IMR-90 (cell line): ENCODE measurements around the gene MTFR2. TPM values are rescaled to one million over a fixed set of nuclear protein-coding genes. Genes with fewer than 3 reads are reported as not detected.

ENCODE experiments used
- ATAC-seq: fragments of 200-7000 bp; cut with Tn5 transposase; 2 replicates; pipeline ENCODE4 v1.9.1; 2020; ENCODE audit warnings: low read depth, mild to moderate bottlenecking, moderate library complexity
- BruUV-seq: library from RNA; stranded (reverse); fragments of 400-500 nt; replicated peaks from 2 replicates; lab custom pipeline; 2021; lab: Mats Ljungman, UMichigan
- CTCF ChIA-PET: fragments of 300-600 bp; formaldehyde crosslinking; extraction: SDS; loops from one replicate; lab custom pipeline; 2021; ENCODE audit warnings: antibody characterized with exemption; lab: Yijun Ruan, JAX
- POLR2A ChIA-PET: fragments of 300-600 bp; sonication (Branson Sonifier 250); formaldehyde crosslinking; loops from one replicate; lab custom pipeline; 2022; ENCODE audit warnings: antibody characterized with exemption; ENCODE audit not compliant: unreplicated experiment; lab: Charles Lee
- DNase-seq: peaks from one replicate; pipeline ENCODE4 v3.0.0; 2013
- H2AFZ ChIP-seq: replicated peaks from 2 replicates; pipeline ENCODE3; 2013; ENCODE audit warnings: low read length, mild to moderate bottlenecking; ENCODE audit not compliant: poor library complexity
- H2AK5ac ChIP-seq: 2 replicates; pipeline ENCODE4 v1.6.1; 2013; ENCODE audit warnings: low read depth, low read length, inconsistent platforms
- H2AK9ac ChIP-seq: replicated peaks from 2 replicates; pipeline ENCODE3; 2013; ENCODE audit warnings: mild to moderate bottlenecking, low read depth, low read length, moderate library complexity; ENCODE audit not compliant: poor library complexity
- H2BK120ac ChIP-seq: 2 replicates; pipeline ENCODE4 v1.6.1; 2013; ENCODE audit warnings: low read depth, low read length, inconsistent platforms
- H2BK15ac ChIP-seq: 3 replicates; pipeline ENCODE4 v1.6.1; 2013; ENCODE audit warnings: low read depth, low read length, inconsistent platforms
- H2BK20ac ChIP-seq: 2 replicates; pipeline ENCODE4 v1.6.1; 2013; ENCODE audit warnings: low read depth, mild to moderate bottlenecking, inconsistent platforms, low read length, moderate library complexity
- H2BK5ac ChIP-seq: 2 replicates; pipeline ENCODE4 v1.6.1; 2013; ENCODE audit warnings: mild to moderate bottlenecking, low read depth, low read length, inconsistent platforms; ENCODE audit not compliant: poor library complexity, severe bottlenecking
- H3K14ac ChIP-seq: replicated peaks from 2 replicates; pipeline ENCODE4 v1.6.1; 2013; ENCODE audit warnings: low read depth, low read length, inconsistent platforms
- H3K18ac ChIP-seq: 2 replicates; pipeline ENCODE4 v1.6.1; 2013; ENCODE audit warnings: low read depth, low read length, control low read depth
- H3K23ac ChIP-seq: 2 replicates; pipeline ENCODE4 v1.6.1; 2013; ENCODE audit warnings: low read depth, low read length, inconsistent platforms
- H3K27ac ChIP-seq: 2 replicates; pipeline ENCODE4 v1.5.1; 2013; ENCODE audit warnings: mild to moderate bottlenecking, control low read depth, low read length; ENCODE audit not compliant: insufficient read depth
- H3K27me3 ChIP-seq: 2 replicates; pipeline ENCODE4 v1.6.1; 2013; ENCODE audit warnings: low read length; ENCODE audit not compliant: control insufficient read depth, insufficient read depth
- H3K36me3 ChIP-seq: 2 replicates; pipeline ENCODE4 v1.6.1; 2013; ENCODE audit warnings: low read length, mixed read lengths; ENCODE audit not compliant: control insufficient read depth, insufficient read depth
- H3K4ac ChIP-seq: 2 replicates; pipeline ENCODE4 v1.6.1; 2013; ENCODE audit warnings: low read depth, low read length, inconsistent platforms
- H3K4me1 ChIP-seq: 2 replicates; pipeline ENCODE4 v1.6.1; 2013; ENCODE audit warnings: low read length, mixed read lengths; ENCODE audit not compliant: control insufficient read depth, insufficient read depth
- H3K4me2 ChIP-seq: 2 replicates; pipeline ENCODE4 v1.6.1; 2013; ENCODE audit warnings: low read depth, mild to moderate bottlenecking, control low read depth, low read length, moderate library complexity
- H3K4me3 ChIP-seq: 2 replicates; pipeline ENCODE4 v1.5.1; 2013; ENCODE audit warnings: low read depth, mild to moderate bottlenecking, control low read depth, low read length, moderate library complexity; ENCODE audit not compliant: insufficient read depth
- H3K56ac ChIP-seq: 2 replicates; pipeline ENCODE4 v1.6.1; 2013; ENCODE audit warnings: low read length, inconsistent platforms; ENCODE audit not compliant: insufficient read depth; ENCODE audit errors: extremely low read depth
- H3K79me1 ChIP-seq, 2 experiments: 2 replicates each; pipeline ENCODE4 v1.6.1; 2013; ENCODE audit warnings: low read length in 2 of 2, inconsistent platforms in 1 of 2, low read depth in 1 of 2
- H3K9ac ChIP-seq: 2 replicates; pipeline ENCODE4 v1.6.1; 2013; ENCODE audit warnings: low read depth, low read length, control low read depth
- H3K9me1 ChIP-seq: 2 replicates; pipeline ENCODE4 v1.6.1; 2013; ENCODE audit warnings: low read length, inconsistent platforms; ENCODE audit not compliant: insufficient read depth
- H3K9me3 ChIP-seq: 2 replicates; pipeline ENCODE4 v1.6.1; 2013; ENCODE audit warnings: low read length; ENCODE audit not compliant: control insufficient read depth, insufficient read depth
- H4K20me1 ChIP-seq: 2 replicates; pipeline ENCODE4 v1.6.1; 2013; ENCODE audit warnings: low read length, inconsistent platforms; ENCODE audit not compliant: insufficient read depth
- H4K5ac ChIP-seq: 2 replicates; pipeline ENCODE4 v1.6.1; 2013; ENCODE audit warnings: mild to moderate bottlenecking, low read depth, low read length, control low read depth
- H4K8ac ChIP-seq, 2 experiments: 2 replicates each; pipeline ENCODE4 v1.6.1; 2013; ENCODE audit warnings: low read depth in 2 of 2, low read length in 2 of 2, control low read depth in 1 of 2, inconsistent platforms in 1 of 2
- H4K91ac ChIP-seq: 2 replicates; pipeline ENCODE4 v1.6.1; 2013; ENCODE audit warnings: low read depth, low read length, inconsistent platforms; ENCODE audit not compliant: insufficient read depth
- MXI1 ChIP-seq: IDR thresholded peaks from 2 replicates; pipeline ENCODE4 v1.6.1; 2012; ENCODE audit warnings: low read depth, mild to moderate bottlenecking, low read length, moderate library complexity, borderline replicate concordance
- RAD21 ChIP-seq: IDR thresholded peaks from 2 replicates; pipeline ENCODE4 v1.6.1; 2012; ENCODE audit warnings: low read length, improper control_type of control experiment
- SMC3 ChIP-seq: fragments of 150-350 bp; IDR thresholded peaks from 2 replicates; pipeline ENCODE4 v1.6.1; 2016; ENCODE audit warnings: low read depth, mild to moderate bottlenecking, antibody characterized with exemption, low read length, moderate library complexity
- WGBS, 2 experiments: methylation state at CpG; one replicate each; pipeline versions ENCODE4 v1.1.5 to v1.1.7; 2013; ENCODE audit warnings: missing lambda C conversion rate in 2 of 2; ENCODE audit not compliant: insufficient read length in 1 of 2; ENCODE audit errors: extremely low coverage in 2 of 2; 5-methylcytosine and 5-hydroxymethylcytosine counted together
- dilution Hi-C: fragments of 300-500 bp; cut with HindIII; formaldehyde crosslinking; loops from one replicate; pipeline ENCODE4 v1.14.3; 2018; ENCODE audit warnings: low sequenced_read_pairs; ENCODE audit not compliant: unreplicated experiment
- in situ Hi-C: fragments of 300-500 bp; cut with MboI; formaldehyde crosslinking; loops from 3 replicates; pipeline ENCODE4 v1.14.3; 2019; ENCODE audit warnings: low sequenced_read_pairs, inconsistent platforms, mixed read lengths
- intact Hi-C: fragments of 100-400 bp; cut with micrococcal nuclease; formaldehyde crosslinking; loops from 2 replicates; pipeline ENCODE4 v1.10.0; 2022
- polyA plus RNA-seq, 3 experiments: library from polyadenylated mRNA; depleted of rRNA; stranded (reverse); fragments of >200 nt; gene quantifications; 2 replicates each; pipeline ENCODE4 v1.2.3, GENCODE V29; 2012; ENCODE audit warnings: low replicate concordance in 1 of 3
- total RNA-seq: library from RNA; depleted of rRNA; stranded (reverse); fragments of >200 nt; gene quantifications from 2 replicates; pipeline ENCODE4 v1.2.3, GENCODE V29; 2012
- TF ChIP-seq, protein P1 (sequence below): fragments of 150-350 bp; IDR thresholded peaks from 2 replicates; pipeline ENCODE4 v1.6.1; 2017; ENCODE audit warnings: mild to moderate bottlenecking, antibody characterized with exemption, low read length, low read depth

The MTFR2 gene
- total and polyA plus RNA-seq, 2 of the 4 experiments (the other 2 are of a cell fraction): 0.72 to 7.2 TPM

DNA sequence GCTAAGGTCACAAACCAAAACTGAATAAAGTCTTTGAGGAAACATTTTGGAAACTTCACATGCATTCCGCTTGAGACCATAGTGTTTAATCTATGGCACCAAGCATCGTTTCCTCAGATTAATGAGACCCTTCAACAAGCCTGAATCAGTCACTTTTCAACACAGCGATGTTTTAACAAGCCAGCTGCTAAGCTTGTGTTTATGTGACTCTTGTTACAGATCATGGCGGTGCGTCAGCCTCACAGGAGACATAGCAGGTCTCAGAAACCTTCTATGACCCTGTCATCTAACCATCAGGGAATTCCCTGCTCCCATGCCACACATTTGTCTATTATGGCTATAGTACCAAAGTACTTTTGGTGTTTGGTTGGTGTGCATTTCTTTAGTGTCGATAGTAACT lies 57.2 kb downstream of the MTFR2 start:
- Histone ChIP-seq H4K20me1 (no peaks in the 10 kb centered on the region), H3K4me2 (no peak overlapping the region; the same call in 1 of the 2 replicates), H3K9me1 (peaks cover 3% of the 10 kb centered on the region; the same call in 1 of the 2 replicates), H3K4me3 (no peak overlapping the region), H2BK120ac (no peak overlapping the region), H3K18ac (no peak overlapping the region), H3K9ac (no peak overlapping the region), H2AK9ac (no peak overlapping the region), H3K79me1 (no peaks in the 10 kb centered on the region), H2BK5ac (peak overlapping the region; percentile 29), H3K4me1 (peaks cover 3% of the 10 kb centered on the region; the same call in 1 of the 2 replicates), H3K27ac (no peak overlapping the region), H3K14ac (no peak overlapping the region), H4K91ac (no peak overlapping the region), H2AK5ac (no peak overlapping the region), H4K8ac (no peak overlapping the region), H2AFZ (no peak overlapping the region), H4K5ac (no peak overlapping the region), H3K23ac (no peak overlapping the region), H3K36me3 (peaks cover 25% of the 10 kb centered on the region), H3K27me3 (no peaks in the 10 kb centered on the region), H3K9me3 (no peaks in the 10 kb centered on the region), H2BK15ac (no peak overlapping the region), H3K56ac (no peak overlapping the region), H2BK20ac (no peak overlapping the region), H3K4ac (no peak overlapping the region)
- 39% methylated on average over 3 of the region's 6 CpGs; no CpG with 5 or more reads in 1 of the 2 experiments for WGBS, 2 experiments
- POLR2A ChIA-PET: no interaction called here
- CTCF ChIA-PET: interaction anchor here (0.6 kb wide), 1 partner anchor 148 kb away, joined by 3 read pairs; no protein-coding TSS in a partner anchor
- BruUV-seq: no TSS peak
- peak; percentile 84 for DNase-seq
- no peak for TF ChIP-seq MXI1
- TF ChIP-seq SMC3: no peak
- TF ChIP-seq, protein P1, sequence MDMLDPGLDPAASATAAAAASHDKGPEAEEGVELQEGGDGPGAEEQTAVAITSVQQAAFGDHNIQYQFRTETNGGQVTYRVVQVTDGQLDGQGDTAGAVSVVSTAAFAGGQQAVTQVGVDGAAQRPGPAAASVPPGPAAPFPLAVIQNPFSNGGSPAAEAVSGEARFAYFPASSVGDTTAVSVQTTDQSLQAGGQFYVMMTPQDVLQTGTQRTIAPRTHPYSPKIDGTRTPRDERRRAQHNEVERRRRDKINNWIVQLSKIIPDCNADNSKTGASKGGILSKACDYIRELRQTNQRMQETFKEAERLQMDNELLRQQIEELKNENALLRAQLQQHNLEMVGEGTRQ: no peak
- TF ChIP-seq RAD21: 0 out of 2 replicates have a peak, but pooled peaks have one; percentile 6
- intact Hi-C loops: no loop called here
- in situ Hi-C loops: no loop called here
- ATAC-seq: peak; percentile 64
- dilution Hi-C loops: no loop called here
